Measurements from ENCODE around the gene PPP1R9A. TPM values are rescaled to one million over a fixed set of nuclear protein-coding genes. Genes with fewer than 3 reads are reported as not detected.

The PPP1R9A gene
- total RNA-seq, 4 donors from 2014 or later, result 5.9 to 38.2 (median 13.7) TPM

DNA sequence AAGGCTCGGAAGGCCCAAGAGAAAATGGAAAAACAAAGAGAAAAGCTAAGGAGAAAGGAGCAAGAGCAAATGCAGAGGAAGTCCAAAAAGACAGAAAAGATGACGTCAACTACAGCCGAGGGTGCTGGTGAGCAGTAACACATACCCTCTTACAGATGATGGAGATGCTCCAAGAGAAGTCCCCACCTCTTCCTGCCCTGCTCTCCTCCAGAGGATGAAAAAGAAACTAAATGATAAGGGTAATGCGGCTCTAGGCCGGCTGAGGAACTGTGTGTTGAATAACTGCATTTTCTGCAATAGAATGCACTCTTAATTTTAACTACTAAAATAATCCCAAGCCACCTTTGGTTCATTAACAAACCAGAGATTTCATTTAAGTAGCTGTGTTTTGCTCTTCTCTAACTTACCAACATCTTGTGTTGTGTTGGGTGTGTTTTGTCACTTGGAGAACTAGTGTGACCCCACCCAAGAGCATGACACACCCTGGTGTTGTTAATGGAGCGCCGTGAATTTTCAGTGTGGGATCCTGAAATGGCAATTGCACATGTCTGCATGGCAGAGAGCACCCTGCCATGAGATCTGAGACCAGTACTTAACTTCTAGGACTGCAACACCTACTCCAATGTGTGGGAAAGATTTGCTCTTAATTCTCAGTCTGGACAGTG is 382.9 kb downstream of the PPP1R9A start:
- in situ Hi-C loops (cut with MboI; ENCODE audit: low sequenced_read_pairs in 4 of 4), result no loop called here

DNA sequence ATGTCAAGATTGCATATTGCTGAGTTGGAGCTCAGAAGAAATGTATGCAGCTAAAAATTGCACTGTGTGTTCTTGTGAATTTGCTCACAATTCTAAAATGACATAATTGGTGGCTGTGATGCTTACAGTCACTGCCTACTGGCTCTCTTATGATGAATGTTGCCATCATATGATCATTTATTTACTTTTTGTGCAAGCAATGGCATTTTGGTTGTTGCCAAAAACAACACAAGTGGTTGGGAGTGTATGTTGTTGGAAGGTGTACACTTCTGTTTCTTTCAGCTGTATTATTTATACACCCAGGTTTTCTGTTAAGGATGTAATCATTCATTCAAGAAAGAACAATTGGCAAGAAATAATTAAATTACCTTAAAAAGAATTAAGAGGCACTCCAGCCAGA is 388.0 kb downstream of the PPP1R9A start:
- H3K27me3 ChIP-seq, result no peaks in the 10 kb centered on the region
- TF ChIP-seq, protein P1, sequence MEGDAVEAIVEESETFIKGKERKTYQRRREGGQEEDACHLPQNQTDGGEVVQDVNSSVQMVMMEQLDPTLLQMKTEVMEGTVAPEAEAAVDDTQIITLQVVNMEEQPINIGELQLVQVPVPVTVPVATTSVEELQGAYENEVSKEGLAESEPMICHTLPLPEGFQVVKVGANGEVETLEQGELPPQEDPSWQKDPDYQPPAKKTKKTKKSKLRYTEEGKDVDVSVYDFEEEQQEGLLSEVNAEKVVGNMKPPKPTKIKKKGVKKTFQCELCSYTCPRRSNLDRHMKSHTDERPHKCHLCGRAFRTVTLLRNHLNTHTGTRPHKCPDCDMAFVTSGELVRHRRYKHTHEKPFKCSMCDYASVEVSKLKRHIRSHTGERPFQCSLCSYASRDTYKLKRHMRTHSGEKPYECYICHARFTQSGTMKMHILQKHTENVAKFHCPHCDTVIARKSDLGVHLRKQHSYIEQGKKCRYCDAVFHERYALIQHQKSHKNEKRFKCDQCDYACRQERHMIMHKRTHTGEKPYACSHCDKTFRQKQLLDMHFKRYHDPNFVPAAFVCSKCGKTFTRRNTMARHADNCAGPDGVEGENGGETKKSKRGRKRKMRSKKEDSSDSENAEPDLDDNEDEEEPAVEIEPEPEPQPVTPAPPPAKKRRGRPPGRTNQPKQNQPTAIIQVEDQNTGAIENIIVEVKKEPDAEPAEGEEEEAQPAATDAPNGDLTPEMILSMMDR (IDR thresholded peaks at IDR 0.05 in 4 of 5, conservative IDR thresholded peaks at IDR 0.05 in 1 of 5), result no peak
- TF ChIP-seq POLR2A (IDR thresholded peaks at IDR 0.05), result no peak
- in situ Hi-C loops (cut with MboI; ENCODE audit: low sequenced_read_pairs in 4 of 4), result no loop called here
- H3K36me3 ChIP-seq, result no peaks in the 10 kb centered on the region
- H3K4me3 ChIP-seq, result no peak overlapping the region
- intact Hi-C loops (cut with DNase I; ENCODE audit: low total_unique reads), result no loop called here
- H3K27ac ChIP-seq, result no peak overlapping the region
- no peak for DNase-seq
- H3K9me3 ChIP-seq, result no peaks in the 10 kb centered on the region
- H3K4me1 ChIP-seq, result no peaks in the 10 kb centered on the region
- no peak for ATAC-seq

More for the DNA sequence above, 382.9 kb downstream of the PPP1R9A start:
- ATAC-seq (no peak), DNase-seq (no peak)
- Histone ChIP-seq H3K36me3 (no peaks in the 10 kb centered on the region), H3K4me1 (no peaks in the 10 kb centered on the region), H3K27me3 (no peaks in the 10 kb centered on the region), H3K9me3 (no peaks in the 10 kb centered on the region), H3K27ac (no peak overlapping the region), H3K4me3 (no peak overlapping the region)
- intact Hi-C loops (cut with DNase I; ENCODE audit: low total_unique reads), result no loop called here
- TF ChIP-seq, protein P1 (IDR thresholded peaks at IDR 0.05 in 4 of 5, conservative IDR thresholded peaks at IDR 0.05 in 1 of 5), result no peak
- TF ChIP-seq POLR2A (IDR thresholded peaks at IDR 0.05), result no peak

GRCh38 chr7:95296456-95296855 is 389.1 kb downstream of the PPP1R9A start:
- Histone ChIP-seq H3K36me3 (no peaks in the 10 kb centered on the region), H3K4me3 (no peak overlapping the region), H3K4me1 (no peaks in the 10 kb centered on the region), H3K27ac (no peak overlapping the region), H3K27me3 (no peaks in the 10 kb centered on the region), H3K9me3 (no peaks in the 10 kb centered on the region)
- ATAC-seq (no peak), DNase-seq (no peak)
- intact Hi-C loops (cut with DNase I; ENCODE audit: low total_unique reads), result no loop called here
- in situ Hi-C loops (cut with MboI; ENCODE audit: low sequenced_read_pairs in 4 of 4), result no loop called here
- TF ChIP-seq, protein P1 (IDR thresholded peaks at IDR 0.05 in 4 of 5, conservative IDR thresholded peaks at IDR 0.05 in 1 of 5), result no peak

DNA sequence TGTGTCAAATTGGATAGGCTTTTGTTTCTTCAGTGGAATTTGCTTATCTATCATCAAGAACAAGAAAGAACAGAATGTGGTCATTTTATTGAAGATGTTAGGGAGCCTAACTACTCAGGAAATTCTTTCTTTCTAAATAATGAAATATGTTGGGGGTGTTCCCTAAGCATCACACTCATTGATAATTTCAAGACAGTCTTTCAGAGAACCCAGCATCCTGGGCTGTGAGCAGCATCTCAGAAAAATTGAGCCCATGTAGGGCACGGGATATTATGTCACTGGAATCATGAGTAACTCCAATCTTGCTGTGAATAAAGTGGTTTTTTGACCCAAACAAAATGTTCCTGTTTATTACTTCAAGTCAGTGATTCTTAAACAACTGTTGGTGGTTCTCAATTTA is 389.6 kb downstream of the PPP1R9A start:
- Histone ChIP-seq H3K9me3 (no peaks in the 10 kb centered on the region), H3K4me3 (no peak overlapping the region), H3K27me3 (no peaks in the 10 kb centered on the region), H3K27ac (no peak overlapping the region), H3K4me1 (no peaks in the 10 kb centered on the region), H3K36me3 (no peaks in the 10 kb centered on the region)
- in situ Hi-C loops (cut with MboI; ENCODE audit: low sequenced_read_pairs in 4 of 4) (no loop called here), intact Hi-C loops (cut with DNase I; ENCODE audit: low total_unique reads) (no loop called here)
- ATAC-seq (no peak), DNase-seq (no peak)
- TF ChIP-seq, protein P1 (IDR thresholded peaks at IDR 0.05 in 4 of 5, conservative IDR thresholded peaks at IDR 0.05 in 1 of 5), result no peak
- TF ChIP-seq POLR2A (IDR thresholded peaks at IDR 0.05), result no peak

- intact Hi-C loops (cut with DNase I; ENCODE audit: low total_unique reads), result no loop called here
- DNase-seq, result no peak
- in situ Hi-C loops (cut with MboI; ENCODE audit: low sequenced_read_pairs in 4 of 4), result no loop called here
- H3K4me1 ChIP-seq, result no peaks in the 10 kb centered on the region
- H3K27me3 ChIP-seq, result no peaks in the 10 kb centered on the region
- no peaks in the 10 kb centered on the region for H3K9me3 ChIP-seq
- TF ChIP-seq, protein P1 (IDR thresholded peaks at IDR 0.05 in 4 of 5, conservative IDR thresholded peaks at IDR 0.05 in 1 of 5), result no peak
- TF ChIP-seq POLR2A (IDR thresholded peaks at IDR 0.05), result no peak
- ATAC-seq, result no peak
- H3K4me3 ChIP-seq, result no peak overlapping the region
- H3K36me3 ChIP-seq, result no peaks in the 10 kb centered on the region
- H3K27ac ChIP-seq, result no peak overlapping the region
Observed at GRCh38 chr7:95298091-95298490, 390.7 kb downstream of the PPP1R9A start.
